SK-N-SH (cell line): Measurements from ENCODE around the gene GJD3. TPM values are rescaled to one million over a fixed set of nuclear protein-coding genes. Genes with fewer than 3 reads are reported as not detected.
A peak's percentile ranks its signal among the peaks of the same experiment; 100 is the strongest.

Source experiments
- CTCF ChIA-PET: fragments of 300-600, 350-600 bp; formaldehyde crosslinking; extraction: SDS; loops from one replicate; lab custom pipeline; 2021; lab: Yijun Ruan, JAX
- POLR2A ChIA-PET: fragments of 350-600 bp; sonication (Branson Sonifier 250); formaldehyde crosslinking; extraction: SDS; loops from one replicate; lab custom pipeline; 2020; ENCODE audit warnings: antibody characterized with exemption, inconsistent platforms; lab: Yijun Ruan, JAX
- DNase-seq: peaks from one replicate; pipeline ENCODE4 v3.0.0; 2012
- H2AFZ ChIP-seq: fragments of 200-600 bp; sonication (generic); 2 replicates; pipeline ENCODE4 v1.8.1; 2016; ENCODE audit warnings: antibody characterized with exemption, mild to moderate bottlenecking, low read depth
- H3F3A ChIP-seq: fragments of 200-600 bp; sonication (generic); replicated peaks from 2 replicates; pipeline ENCODE3; 2016; ENCODE audit warnings: antibody characterized with exemption, mild to moderate bottlenecking; ENCODE audit not compliant: insufficient read depth
- H3K27ac ChIP-seq, 2 experiments: fragments of 200-500 bp in 1 of 2; fragments of 200-600 bp in 1 of 2; sonication (Bioruptor generic) in 1 of 2; sonication (generic), shearing (Covaris generic) in 1 of 2; 2 replicates each; pipeline versions ENCODE4 v1.5.1 to v1.6.1; 2014 to 2016; ENCODE audit warnings: low read depth in 2 of 2, inconsistent platforms in 1 of 2, low read length in 1 of 2, mild to moderate bottlenecking in 1 of 2, mixed read lengths in 1 of 2
- H3K27me3 ChIP-seq: fragments of 200-600 bp; sonication (generic), shearing (Covaris generic); 2 replicates; pipeline ENCODE4 v1.6.1; 2016; ENCODE audit warnings: mixed run types; ENCODE audit not compliant: insufficient read depth
- H3K36me3 ChIP-seq, 2 experiments: fragments of 200-500 bp in 1 of 2; fragments of 200-600 bp in 1 of 2; sonication (Bioruptor generic) in 1 of 2; sonication (generic) in 1 of 2; replicated peaks in 1 of 2; 2 replicates each; pipeline versions ENCODE3 to v1.5.1; 2014 to 2016; ENCODE audit warnings: low read length in 1 of 2, mild to moderate bottlenecking in 1 of 2; ENCODE audit not compliant: insufficient read depth in 2 of 2, control insufficient read depth in 1 of 2
- H3K4me1 ChIP-seq, 2 experiments: fragments of 200-500 bp in 1 of 2; fragments of 200-600 bp in 1 of 2; sonication (Bioruptor generic) in 1 of 2; sonication (generic), shearing (Covaris generic) in 1 of 2; 2 replicates each; pipeline versions ENCODE4 v1.5.1 to v1.6.1; 2014 to 2016; ENCODE audit warnings: low read depth in 1 of 2, low read length in 1 of 2, mixed run types in 1 of 2; ENCODE audit not compliant: insufficient read depth in 2 of 2, control insufficient read depth in 1 of 2
- H3K4me2 ChIP-seq: fragments of 200-600 bp; sonication (generic), shearing (Covaris generic); 2 replicates; pipeline ENCODE4 v1.6.1; 2017; ENCODE audit warnings: mixed run types
- H3K4me3 ChIP-seq, 2 experiments: fragments of 200-500 bp in 1 of 2; fragments of 200-600 bp in 1 of 2; sonication (Bioruptor generic) in 1 of 2; sonication (generic), shearing (Covaris generic) in 1 of 2; 2 replicates each; pipeline versions ENCODE4 v1.5.1 to v1.8.1; 2014 to 2016; ENCODE audit warnings: low read depth in 2 of 2, inconsistent platforms in 1 of 2, low read length in 1 of 2, mild to moderate bottlenecking in 1 of 2, mixed read lengths in 1 of 2, moderate library complexity in 1 of 2
- H3K79me2 ChIP-seq: fragments of 200-600 bp; sonication (generic); 2 replicates; pipeline ENCODE4 v1.8.1; 2017; ENCODE audit warnings: mild to moderate bottlenecking; ENCODE audit not compliant: insufficient read depth
- H3K9ac ChIP-seq: fragments of 200-600 bp; sonication (generic); 2 replicates; pipeline ENCODE4 v1.6.1; 2017; ENCODE audit warnings: mixed run types
- H3K9me2 ChIP-seq: fragments of 200-600 bp; sonication (generic); 2 replicates; pipeline ENCODE4 v1.6.1; 2017; ENCODE audit warnings: mixed run types
- H3K9me3 ChIP-seq: fragments of 200-600 bp; sonication (generic); 2 replicates; pipeline ENCODE4 v1.6.1; 2017; ENCODE audit warnings: mixed run types, mild to moderate bottlenecking, moderate library complexity
- H4K20me1 ChIP-seq: fragments of 200-600 bp; sonication (generic); 2 replicates; pipeline ENCODE4 v1.6.1; 2017; ENCODE audit warnings: mild to moderate bottlenecking, mixed run types; ENCODE audit not compliant: insufficient read depth
- GABPA ChIP-seq: IDR thresholded peaks from 2 replicates; pipeline ENCODE4 v1.4.0; 2012; ENCODE audit warnings: low read depth, mild to moderate bottlenecking
- RAD21 ChIP-seq: IDR thresholded peaks from 2 replicates; pipeline ENCODE4 v1.6.1; 2012; ENCODE audit warnings: mild to moderate bottlenecking, low read length
- REST ChIP-seq: IDR thresholded peaks from 2 replicates; pipeline ENCODE4 v1.6.1; 2012; ENCODE audit warnings: mild to moderate bottlenecking, low read depth, low read length, moderate library complexity
- ZBTB33 ChIP-seq: IDR thresholded peaks from 2 replicates; pipeline ENCODE4 v1.4.0; 2012; ENCODE audit warnings: low read depth, borderline replicate concordance
- WGBS: methylation state at CpG from one replicate; pipeline ENCODE4 v1.1.6; 2017; ENCODE audit warnings: low lambda C conversion rate; 5-methylcytosine and 5-hydroxymethylcytosine counted together
- polyA plus RNA-seq, 3 experiments: library from polyadenylated mRNA; depleted of rRNA; stranded (reverse); fragments of >200 nt; gene quantifications; 2 replicates each; pipeline ENCODE4 v1.2.3, GENCODE V29; 2012
- TF ChIP-seq, protein P1 (sequence below): fragments of 150-350 bp; IDR thresholded peaks from 2 replicates; pipeline ENCODE4 v1.6.1; 2016; ENCODE audit warnings: mild to moderate bottlenecking, low read depth, low read length

The GJD3 gene
- polyA plus RNA-seq, 1 of the 3 experiments (the other 2 are of a cell fraction), result not detected

DNA sequence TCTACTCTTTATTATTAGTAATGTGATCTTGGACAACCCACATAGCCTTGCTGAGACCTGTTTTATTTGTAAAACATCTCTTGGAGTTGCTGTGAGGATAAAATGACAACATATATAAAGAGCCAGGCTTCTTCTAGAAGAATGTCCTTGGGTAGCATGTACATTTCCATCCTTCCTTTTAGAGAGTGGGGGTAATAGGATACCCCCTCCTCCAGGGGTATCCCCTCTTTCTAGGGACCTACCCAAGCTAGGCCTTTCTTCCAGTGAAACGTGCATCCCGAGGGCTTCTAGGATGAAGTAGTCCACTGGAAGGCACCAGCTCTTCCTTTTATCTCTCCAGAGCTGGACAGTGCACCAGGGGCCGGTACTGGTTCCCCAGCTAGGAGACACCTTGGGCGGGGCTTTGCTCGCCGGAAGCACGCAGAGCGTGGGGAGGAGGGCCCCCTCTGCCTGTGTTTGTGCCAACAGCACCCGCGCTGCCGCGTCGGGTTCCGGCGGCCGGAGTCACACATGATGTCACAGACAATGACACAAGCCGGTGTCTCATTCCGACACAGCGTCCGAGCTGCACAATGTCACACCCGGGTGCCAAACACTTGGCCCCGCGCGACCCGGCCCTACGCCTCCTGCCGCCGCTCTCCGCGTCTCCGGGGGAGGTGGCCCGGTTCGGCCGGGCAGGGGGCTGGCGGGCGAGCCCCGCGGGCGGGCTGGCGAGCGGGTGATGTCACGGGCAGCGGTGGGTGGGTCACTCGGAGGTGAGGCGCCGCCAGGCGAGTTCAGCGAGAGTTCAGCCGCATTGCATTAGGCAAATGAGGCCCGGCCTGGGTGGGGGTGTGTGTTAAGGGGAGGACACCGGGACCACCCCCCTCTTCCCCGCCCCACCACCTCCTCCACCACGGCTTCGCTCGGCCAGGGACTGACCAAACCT, 23.4 kb downstream of the GJD3 start (continued):
- TF ChIP-seq REST, result peak; percentile 70
- peak; percentile 49; the same call in 1 of the 2 replicates for TF ChIP-seq GABPA
- peak; percentile 23 for TF ChIP-seq RAD21

DNA sequence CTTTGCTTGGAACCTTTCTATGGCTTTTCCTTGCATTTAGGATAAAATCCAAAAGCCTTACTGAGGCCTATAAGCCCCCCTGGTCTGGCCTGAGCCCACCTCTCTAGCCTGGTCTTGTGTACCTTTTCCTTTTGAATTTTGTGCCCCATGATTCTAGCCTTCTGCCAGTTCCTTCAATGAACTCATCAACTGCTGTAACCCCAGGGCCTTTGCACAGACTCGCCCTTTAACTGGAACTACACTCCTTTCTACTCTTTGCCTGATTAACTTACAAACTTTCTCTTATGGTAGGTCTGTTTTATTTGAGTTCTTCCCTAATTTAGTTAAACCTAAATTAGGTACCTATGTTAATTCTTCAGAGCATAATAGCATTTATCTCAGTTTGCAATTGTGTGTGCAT, 24.2 kb downstream of the GJD3 start:
- peak overlapping the region in 1 of 2 experiments; percentile 78; a peak in 2 of 4 replicates for H3K4me3 ChIP-seq
- no peaks in the 10 kb centered on the region for H3K27me3 ChIP-seq
- H3K9ac ChIP-seq, result no peak overlapping the region
- H3K36me3 ChIP-seq, result peaks cover 6 to 18% of the 10 kb centered on the region in 2 experiments
- H3K9me2 ChIP-seq, result no peaks in the 10 kb centered on the region
- CTCF ChIA-PET, result interaction anchor here (0.9 to 57.6 kb wide), 5 partner anchors 7 to 35 kb away, joined by 3 to 1706 read pairs (median 4); partner anchors contain the start of genes CDC6 and RARA
- peak overlapping the region; percentile 97; the same call in 1 of the 2 replicates for H3K4me2 ChIP-seq
- H3F3A ChIP-seq, result peaks cover 19% of the 10 kb centered on the region
- peaks cover 62% of the 10 kb centered on the region for H4K20me1 ChIP-seq
- H3K27ac ChIP-seq, result peak overlapping the region; percentile 73 to 99; a peak in 3 of 4 replicates
- H3K4me1 ChIP-seq, result peaks cover 28 to 61% of the 10 kb centered on the region in 2 experiments
- POLR2A ChIA-PET, result interaction anchor here (1.5 to 2.7 kb wide), 3 partner anchors 9 to 37 kb away, joined by 4 to 15 read pairs (median 6); no protein-coding TSS in a partner anchor
- peaks cover 95% of the 10 kb centered on the region for H3K79me2 ChIP-seq
- no peak for DNase-seq
- TF ChIP-seq, protein P1, sequence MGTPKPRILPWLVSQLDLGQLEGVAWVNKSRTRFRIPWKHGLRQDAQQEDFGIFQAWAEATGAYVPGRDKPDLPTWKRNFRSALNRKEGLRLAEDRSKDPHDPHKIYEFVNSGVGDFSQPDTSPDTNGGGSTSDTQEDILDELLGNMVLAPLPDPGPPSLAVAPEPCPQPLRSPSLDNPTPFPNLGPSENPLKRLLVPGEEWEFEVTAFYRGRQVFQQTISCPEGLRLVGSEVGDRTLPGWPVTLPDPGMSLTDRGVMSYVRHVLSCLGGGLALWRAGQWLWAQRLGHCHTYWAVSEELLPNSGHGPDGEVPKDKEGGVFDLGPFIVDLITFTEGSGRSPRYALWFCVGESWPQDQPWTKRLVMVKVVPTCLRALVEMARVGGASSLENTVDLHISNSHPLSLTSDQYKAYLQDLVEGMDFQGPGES, result no peak
- TF ChIP-seq ZBTB33, result no peak
- H2AFZ ChIP-seq, result no peak overlapping the region
- no peaks in the 10 kb centered on the region for H3K9me3 ChIP-seq
- 96% methylated on average over 1 of the region's 1 CpG for WGBS
